Measurements from ENCODE around the gene SLC35F5. TPM values are rescaled to one million over a fixed set of nuclear protein-coding genes. Genes with fewer than 3 reads are reported as not detected.
A peak's percentile ranks its signal among the peaks of the same experiment; 100 is the strongest.
"Not testable (repeated sequence)": the region's sequence is repeated elsewhere in the genome, so short reads cannot be mapped to it uniquely, and the experiment has no call there.

The SLC35F5 gene
- total RNA-seq, 3 donors from 2014 or later, result 78.8 to 132 (median 125) TPM

DNA sequence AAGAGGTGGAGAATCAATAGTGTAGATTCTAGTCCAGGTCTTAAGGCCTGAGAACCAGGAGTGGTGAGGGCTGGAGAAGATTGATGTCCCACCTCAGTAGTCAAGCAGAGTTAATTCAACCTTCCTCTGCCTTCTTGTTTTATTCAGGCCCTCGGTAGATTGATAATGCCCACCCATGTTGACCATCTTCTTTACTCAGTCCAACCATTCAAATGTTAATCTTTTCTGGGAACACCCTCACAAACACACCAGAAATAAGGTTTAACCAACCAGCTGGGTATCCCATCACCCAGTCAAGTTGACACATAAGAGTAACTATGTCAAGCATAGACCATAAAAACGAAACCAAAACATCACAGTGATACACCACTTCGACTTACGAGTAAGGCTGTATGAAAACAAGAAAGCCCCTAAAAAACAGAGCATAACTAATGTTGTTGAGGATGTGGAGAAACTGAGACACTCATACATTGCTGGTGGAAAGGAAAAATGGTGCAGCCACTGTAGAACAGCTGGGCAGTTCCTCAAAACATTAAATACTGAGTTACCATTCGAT is 57.5 kb downstream of the SLC35F5 start:
- Histone ChIP-seq H3K36me3 (ENCODE audit: low read depth) (no peaks in the 10 kb centered on the region), H3K9me3 (no peaks in the 10 kb centered on the region), H3K4me1 (ENCODE audit: low read depth) (peaks cover 11% of the 10 kb centered on the region), H3K4me3 (no peak overlapping the region)
- TF ChIP-seq, protein P1, sequence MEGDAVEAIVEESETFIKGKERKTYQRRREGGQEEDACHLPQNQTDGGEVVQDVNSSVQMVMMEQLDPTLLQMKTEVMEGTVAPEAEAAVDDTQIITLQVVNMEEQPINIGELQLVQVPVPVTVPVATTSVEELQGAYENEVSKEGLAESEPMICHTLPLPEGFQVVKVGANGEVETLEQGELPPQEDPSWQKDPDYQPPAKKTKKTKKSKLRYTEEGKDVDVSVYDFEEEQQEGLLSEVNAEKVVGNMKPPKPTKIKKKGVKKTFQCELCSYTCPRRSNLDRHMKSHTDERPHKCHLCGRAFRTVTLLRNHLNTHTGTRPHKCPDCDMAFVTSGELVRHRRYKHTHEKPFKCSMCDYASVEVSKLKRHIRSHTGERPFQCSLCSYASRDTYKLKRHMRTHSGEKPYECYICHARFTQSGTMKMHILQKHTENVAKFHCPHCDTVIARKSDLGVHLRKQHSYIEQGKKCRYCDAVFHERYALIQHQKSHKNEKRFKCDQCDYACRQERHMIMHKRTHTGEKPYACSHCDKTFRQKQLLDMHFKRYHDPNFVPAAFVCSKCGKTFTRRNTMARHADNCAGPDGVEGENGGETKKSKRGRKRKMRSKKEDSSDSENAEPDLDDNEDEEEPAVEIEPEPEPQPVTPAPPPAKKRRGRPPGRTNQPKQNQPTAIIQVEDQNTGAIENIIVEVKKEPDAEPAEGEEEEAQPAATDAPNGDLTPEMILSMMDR (IDR thresholded peaks at IDR 0.05), result no peak
- intact Hi-C loops (cut with DNase I, micrococcal nuclease), result no loop called here
- no peak for ATAC-seq
- no peak for DNase-seq

- H3K36me3 ChIP-seq (ENCODE audit: low read depth); H3K9me3 ChIP-seq; H3K4me3 ChIP-seq; ATAC-seq; DNase-seq; intact Hi-C loops (cut with DNase I, micrococcal nuclease): not testable (repeated sequence)
- peaks cover 11% of the 10 kb centered on the region for H3K4me1 ChIP-seq (ENCODE audit: low read depth)
Measured at GRCh38 chr2:113698251-113698650, 58.2 kb downstream of the SLC35F5 start.

- Histone ChIP-seq H3K4me3 (no peak overlapping the region), H3K9me3 (no peaks in the 10 kb centered on the region), H3K36me3 (ENCODE audit: low read depth) (no peaks in the 10 kb centered on the region), H3K4me1 (ENCODE audit: low read depth) (peaks cover 7% of the 10 kb centered on the region)
- no peak for ATAC-seq
- intact Hi-C loops (cut with DNase I, micrococcal nuclease), result no loop called here
- TF ChIP-seq, protein P1 (IDR thresholded peaks at IDR 0.05), result no peak
- DNase-seq, result no peak
Measured at GRCh38 chr2:113697516-113697915, 58.9 kb downstream of the SLC35F5 start.

DNA sequence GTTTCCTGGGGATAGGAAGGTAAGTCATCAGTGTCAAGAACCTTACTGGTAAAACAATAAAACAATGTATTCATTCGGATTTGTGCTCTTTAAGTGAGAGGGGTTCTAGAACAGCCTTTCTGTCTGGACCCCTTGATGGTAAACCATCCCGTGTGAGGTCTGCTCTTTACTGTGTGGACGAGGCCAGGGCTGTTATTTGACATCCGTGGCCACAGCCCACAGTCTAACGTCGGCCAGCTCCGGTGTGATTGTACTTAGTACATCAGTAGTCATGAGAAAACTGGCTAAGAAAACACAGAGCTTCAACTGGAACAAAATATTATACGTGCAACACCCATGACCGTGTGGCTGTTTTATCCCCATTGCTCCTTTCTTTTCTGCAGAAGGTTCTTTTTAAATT is 62.0 kb downstream of the SLC35F5 start:
- H3K9me3 ChIP-seq, result no peaks in the 10 kb centered on the region
- no peaks in the 10 kb centered on the region for H3K36me3 ChIP-seq (ENCODE audit: low read depth)
- intact Hi-C loops (cut with DNase I, micrococcal nuclease), result no loop called here
- no peak for DNase-seq
- no peaks in the 10 kb centered on the region for H3K4me1 ChIP-seq (ENCODE audit: low read depth)
- H3K4me3 ChIP-seq, result no peak overlapping the region
- no peak for ATAC-seq
- TF ChIP-seq, protein P1 (IDR thresholded peaks at IDR 0.05), result no peak

- Histone ChIP-seq H3K4me1 (ENCODE audit: low read depth) (no peaks in the 10 kb centered on the region), H3K36me3 (ENCODE audit: low read depth) (no peaks in the 10 kb centered on the region), H3K9me3 (no peaks in the 10 kb centered on the region), H3K4me3 (no peak overlapping the region)
- intact Hi-C loops (cut with DNase I, micrococcal nuclease), result no loop called here
- TF ChIP-seq, protein P1 (IDR thresholded peaks at IDR 0.05), result no peak
- ATAC-seq, result peak; percentile 42
- DNase-seq, result no peak
Measured at GRCh38 chr2:113692698-113693428, 63.6 kb downstream of the SLC35F5 start.

GRCh38 chr2:113690871-113691270 is 65.6 kb downstream of the SLC35F5 start:
- H3K4me1 ChIP-seq (ENCODE audit: low read depth); intact Hi-C loops (cut with DNase I, micrococcal nuclease); DNase-seq; H3K36me3 ChIP-seq (ENCODE audit: low read depth); ATAC-seq; H3K9me3 ChIP-seq; H3K4me3 ChIP-seq: not testable (repeated sequence)

All from mucosa of descending colon (tissue), 3 donors.